NK-92 treated with Interleukin-12 subunit alpha and Interleukin-12 subunit beta, amount 100 ng/mL, for 24 hours (cell line): Measurements from ENCODE around the gene SZT2.
"Not testable (repeated sequence)": the region's sequence is repeated elsewhere in the genome, so short reads cannot be mapped to it uniquely, and the experiment has no call there.

Experiments
- DNase-seq: peaks from one replicate; lab custom pipeline; 2025; lab: John Stamatoyannopoulos, UW

SZT2 gene

GRCh38 chr1:43454270-43455011 lies 64.7 kb downstream of the SZT2 start:
- no peak for DNase-seq

- DNase-seq = no peak
These were observed 65.7 kb downstream of the SZT2 start for GRCh38 chr1:43455213-43455889.

GRCh38 chr1:43458379-43458778 lies 68.7 kb downstream of the SZT2 start:
- DNase-seq = not testable (repeated sequence)

DNA sequence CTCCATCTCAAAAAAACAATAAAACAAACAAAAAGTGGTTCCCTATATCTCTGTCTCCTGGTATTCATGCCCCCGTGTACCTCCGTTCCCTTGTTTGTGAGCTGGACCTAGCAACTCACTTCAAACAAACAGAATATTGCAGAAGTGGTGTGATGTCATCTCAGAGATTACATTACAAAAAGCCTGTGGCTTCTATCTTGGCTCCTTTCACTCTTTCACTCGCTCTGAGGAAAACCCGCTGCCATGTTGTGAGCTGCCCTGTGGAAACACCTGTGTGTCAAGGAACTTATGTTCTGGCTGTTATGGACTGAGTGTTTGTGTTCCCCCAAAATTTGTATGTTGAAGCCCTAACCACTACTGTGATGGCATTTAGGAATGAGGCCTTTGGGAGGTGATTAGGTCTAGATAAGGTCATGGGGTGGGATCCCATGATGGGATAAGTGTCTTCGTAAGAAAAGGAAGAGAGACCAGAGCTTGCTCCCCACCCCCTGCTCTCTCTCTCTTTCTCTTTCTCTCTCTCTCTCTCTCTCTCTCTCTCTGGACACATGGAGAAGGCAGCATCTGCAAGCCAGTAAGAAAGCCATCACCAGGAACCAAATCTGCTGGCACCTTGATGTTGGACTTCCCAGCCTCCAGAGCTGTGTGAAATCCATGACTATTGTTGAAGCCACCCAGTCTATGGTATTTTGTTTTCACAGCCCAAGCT lies 71.4 kb downstream of the SZT2 start:
- no peak for DNase-seq

- no peak for DNase-seq
These were observed 73.8 kb downstream of the SZT2 start for GRCh38 chr1:43463479-43463878.

GRCh38 chr1:43464681-43465504 lies 75.2 kb downstream of the SZT2 start:
- no peak for DNase-seq

DNA sequence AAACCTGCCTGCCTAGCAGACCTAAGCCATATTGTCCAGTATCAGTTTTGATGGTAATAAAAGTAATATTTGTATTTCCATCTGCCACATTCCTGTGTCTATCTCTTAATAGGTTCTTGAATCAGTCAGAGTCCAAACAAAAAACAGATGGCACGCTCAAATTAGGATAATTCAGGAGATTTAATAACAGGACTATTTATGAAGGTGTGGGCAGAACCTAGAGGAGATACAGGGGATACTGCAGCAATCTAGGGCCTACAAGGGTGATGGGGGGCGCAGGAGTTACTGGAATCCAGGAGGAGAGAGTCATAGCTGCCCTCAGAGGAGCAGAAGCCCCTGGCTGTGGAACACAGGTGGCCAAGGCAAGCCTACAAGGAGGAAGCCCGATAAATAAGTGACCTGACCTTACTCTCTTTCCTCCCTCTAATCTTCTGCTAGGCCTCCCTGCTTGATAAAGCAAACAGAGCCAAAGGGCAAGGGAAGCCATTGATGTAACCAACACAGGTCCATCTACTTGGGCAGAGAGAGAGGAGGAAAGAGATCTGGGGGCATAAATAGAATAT lies 75.9 kb downstream of the SZT2 start:
- no peak for DNase-seq

DNA sequence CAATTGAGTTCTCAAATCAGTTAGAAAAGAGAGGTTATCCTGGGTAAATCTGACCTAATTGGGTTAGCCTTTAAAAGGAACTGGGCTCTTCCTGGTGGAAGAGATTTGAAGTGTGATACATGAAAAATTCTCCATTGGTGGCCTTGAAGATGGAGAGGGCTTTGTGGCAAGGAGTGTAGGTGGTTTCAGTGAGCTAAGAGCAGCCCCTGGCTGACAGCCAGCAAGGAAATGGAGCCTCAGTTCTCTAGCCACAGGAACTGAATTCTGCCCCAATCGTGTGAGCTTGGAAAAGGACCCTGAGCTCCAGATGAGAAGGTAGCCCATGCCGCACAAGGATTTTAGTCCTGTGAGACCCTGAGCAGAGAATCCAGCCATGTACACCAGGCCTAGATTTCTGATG lies 76.7 kb downstream of the SZT2 start:
- no peak for DNase-seq

DNA sequence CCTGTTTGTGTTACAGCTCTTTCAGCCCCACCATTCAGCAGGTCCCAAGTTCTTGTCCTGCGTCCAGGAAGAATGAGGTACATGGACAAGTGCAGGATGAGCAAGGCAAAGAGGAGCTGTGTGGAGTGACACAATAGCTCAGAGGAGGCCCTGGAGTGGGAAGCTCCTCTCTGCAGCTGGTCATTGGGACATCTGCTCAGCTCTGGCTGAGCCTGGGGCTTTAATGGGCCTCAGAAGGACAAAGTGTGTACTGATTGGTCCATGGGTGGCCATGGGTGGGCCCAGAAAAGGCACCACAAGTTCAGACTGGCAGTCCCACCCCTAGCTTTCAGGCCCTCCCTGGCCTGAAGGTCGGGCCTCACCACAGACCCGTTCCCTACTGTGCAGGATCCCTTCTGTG lies 78.7 kb downstream of the SZT2 start:
- no peak for DNase-seq

DNA sequence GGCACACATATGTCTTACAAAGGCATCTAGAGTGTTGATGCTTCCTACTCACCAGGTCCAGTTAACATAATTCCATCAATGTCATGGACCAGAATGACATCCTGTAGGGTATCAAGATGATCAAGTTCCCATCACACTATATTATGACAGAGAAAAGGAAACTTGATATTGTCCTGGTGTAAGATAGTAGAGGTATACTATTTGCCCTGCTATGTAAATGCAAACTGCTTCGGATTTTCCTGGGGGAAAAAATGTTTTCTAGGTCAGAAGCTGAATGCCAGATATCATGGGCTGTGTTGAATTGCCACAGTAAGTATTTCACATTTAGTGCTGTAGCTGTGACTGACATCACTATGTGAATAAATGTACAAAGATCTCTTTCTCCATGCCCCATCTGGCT lies 80.2 kb downstream of the SZT2 start:
- no peak for DNase-seq

GRCh38 chr1:43472087-43472462 lies 82.4 kb downstream of the SZT2 start:
- no peak for DNase-seq

DNA sequence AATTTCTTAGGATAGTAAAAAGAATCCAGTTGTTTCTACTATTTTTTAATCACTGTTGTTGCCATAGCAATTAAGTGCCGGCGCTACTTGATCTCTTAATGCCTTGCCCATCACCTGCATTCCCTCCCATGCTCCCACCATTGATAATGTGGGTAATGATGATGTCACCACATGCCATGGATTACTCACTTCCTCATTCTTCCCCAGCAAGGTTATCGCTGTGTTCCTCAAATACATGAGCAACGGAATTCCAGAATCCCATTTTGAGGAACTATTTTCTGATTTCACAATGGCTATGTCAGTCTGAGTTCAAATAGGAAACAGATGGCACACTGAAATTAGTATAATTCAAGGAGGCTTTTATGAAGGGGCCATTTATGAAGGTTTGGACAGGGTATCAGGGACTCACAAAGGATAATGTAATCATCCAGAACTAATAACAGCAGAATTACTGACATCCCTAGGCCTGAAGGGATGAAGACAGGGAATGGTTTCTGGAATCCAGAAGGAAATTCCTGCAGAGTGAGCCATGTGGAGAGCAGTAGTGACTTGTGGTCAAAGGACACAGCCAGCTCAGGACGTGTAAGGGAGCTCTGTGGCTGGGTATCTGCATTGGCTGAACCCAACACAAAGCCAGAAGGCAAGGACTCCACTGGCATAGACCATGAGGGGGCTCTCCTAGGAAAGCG lies 82.9 kb downstream of the SZT2 start:
- DNase-seq = not testable (repeated sequence)

DNA sequence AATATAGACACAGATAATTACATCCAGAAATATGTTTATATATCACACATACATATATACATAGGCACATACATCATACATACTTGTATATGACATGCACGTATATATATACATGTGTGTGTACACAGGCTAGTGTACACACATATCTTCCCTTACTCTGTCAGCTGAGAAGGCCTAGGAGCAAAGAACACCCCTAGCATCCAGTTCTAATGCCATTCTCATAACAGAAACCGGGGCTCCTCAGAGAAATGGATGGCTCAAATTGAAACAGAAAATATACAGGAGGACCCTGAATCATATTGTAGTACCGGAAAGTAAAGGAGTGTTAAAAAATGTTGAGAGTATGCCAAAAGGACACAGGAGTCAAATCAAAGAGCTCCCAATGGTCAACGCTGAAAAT lies 83.8 kb downstream of the SZT2 start:
- DNase-seq = no peak

DNA sequence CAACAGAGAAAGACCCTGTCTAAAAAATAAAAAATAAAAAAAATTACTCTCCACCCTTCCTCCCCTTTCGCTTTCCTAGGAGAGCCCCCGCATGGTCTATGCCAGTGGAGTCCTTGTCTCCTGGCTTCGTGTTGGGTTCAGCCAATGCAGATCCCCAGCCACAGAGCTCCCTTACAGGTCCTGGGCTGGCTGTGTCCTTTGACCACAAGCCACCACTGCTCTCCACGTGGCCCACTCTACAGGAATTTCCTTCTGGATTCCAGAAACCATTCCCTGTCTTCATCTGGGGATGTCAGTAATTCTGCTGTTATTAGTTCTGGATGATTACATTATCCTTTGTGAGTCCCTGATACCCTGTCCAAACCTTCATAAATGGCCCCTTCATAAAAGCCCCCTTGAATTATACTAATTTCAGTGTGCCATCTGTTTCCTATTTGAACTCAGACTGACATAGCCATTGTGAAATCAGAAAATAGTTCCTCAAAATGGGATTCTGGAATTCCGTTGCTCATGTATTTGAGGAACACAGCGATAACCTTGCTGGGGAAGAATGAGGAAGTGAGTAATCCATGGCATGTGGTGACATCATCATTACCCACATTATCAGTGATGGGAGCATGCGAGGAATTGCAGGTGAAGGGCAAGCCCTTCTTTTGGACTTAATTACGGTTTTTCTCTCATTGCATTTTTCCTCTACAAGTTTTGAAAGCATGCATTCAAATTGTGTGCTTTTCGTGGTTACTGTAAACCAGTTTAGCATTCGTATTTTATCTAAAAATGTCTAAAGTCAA lies 86.1 kb downstream of the SZT2 start:
- not testable (repeated sequence) for DNase-seq

DNA sequence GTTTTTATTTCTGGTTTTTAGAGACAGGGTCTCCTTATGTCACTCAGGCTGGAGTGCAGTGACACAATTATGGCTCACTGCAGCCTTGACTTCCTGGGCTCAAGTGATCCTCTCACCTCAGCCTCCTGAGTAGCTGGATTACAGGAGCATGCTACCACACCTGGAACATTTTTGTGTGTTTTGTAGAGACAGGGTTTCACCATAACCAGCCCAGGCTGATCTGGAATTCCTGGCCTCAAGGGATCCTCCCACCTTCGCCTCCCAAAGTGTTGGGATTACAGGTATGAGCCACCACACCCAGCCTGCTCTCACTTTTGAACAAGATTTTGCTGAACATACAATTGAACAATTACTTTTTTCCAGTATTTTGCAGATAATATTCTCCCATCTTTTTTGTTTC lies 88.0 kb downstream of the SZT2 start:
- no peak for DNase-seq

DNA sequence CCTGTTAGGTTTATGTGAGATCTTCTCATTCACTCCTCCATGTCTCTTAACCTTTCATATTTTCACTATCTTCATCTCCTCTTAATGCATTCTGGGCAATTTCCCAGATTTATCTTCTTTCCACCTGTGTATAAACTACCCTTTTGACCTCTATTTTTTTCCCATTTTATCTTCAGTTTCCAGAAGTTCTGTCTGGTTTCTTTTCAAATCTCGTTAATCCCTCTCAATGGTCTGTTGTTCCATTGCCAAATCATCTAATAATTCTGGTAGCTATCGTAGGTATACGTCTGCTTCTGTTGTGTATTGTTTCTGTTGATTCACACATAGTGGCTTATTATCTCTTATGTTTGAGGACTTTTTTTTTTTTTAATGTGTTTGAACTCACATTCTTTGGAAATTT lies 89.7 kb downstream of the SZT2 start:
- no peak for DNase-seq

DNA sequence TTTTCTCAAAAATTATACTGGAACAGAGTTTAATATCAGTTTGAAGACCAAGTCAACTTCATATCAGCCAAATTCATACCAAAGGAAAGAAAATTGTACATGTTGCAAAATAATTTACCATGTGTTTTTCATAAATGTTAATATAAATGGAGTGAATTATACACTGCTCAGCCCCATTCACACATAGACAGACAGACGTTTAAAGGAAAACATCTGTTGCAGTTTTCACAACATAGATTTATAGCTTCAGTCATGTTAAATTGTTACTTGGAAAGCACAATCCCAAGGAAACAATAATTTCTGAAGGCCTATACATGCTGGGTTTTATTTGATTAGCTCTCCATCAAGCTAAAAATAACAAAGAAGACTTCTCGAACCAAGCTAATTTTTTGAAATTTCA lies 91.8 kb downstream of the SZT2 start:
- no peak for DNase-seq

GRCh38 chr1:43482215-43482614 lies 92.5 kb downstream of the SZT2 start:
- no peak for DNase-seq

DNA sequence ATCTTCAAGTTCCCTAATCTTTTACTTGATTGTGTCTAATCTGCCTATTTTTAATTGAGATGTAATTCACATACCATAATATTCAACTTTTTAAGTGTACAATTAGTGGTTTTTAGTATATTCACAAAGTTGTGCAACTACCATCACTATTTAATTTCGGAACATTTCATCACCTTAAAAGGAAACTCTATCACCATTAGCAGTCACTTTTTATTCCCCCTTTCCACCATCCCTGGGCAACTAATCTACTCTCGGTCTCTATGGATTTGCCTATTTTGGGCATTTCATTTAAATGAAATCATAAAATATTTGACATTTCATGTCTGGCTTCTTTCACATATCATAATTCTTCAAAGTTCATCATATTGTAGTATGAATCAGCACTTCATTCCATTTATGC lies 94.7 kb downstream of the SZT2 start:
- no peak for DNase-seq

DNA sequence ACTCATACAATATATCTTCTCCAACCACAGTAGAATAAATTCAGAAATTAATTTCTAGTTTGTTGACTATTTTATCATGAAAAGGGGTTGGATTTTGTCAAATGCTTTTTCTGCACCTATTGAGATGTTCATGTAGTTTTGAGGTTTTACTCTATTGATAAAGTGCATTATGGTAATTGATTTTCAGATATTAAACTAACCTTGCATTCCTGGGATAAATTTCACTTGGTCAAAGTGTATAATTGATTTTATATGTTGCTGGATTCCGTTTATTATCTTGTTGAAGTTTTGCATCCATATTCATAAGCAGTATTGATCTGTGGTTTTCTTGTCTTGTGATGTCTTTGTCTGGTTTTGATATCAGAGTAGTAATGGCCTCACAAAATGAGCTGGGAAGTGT lies 98.5 kb downstream of the SZT2 start:
- DNase-seq = no peak

DNA sequence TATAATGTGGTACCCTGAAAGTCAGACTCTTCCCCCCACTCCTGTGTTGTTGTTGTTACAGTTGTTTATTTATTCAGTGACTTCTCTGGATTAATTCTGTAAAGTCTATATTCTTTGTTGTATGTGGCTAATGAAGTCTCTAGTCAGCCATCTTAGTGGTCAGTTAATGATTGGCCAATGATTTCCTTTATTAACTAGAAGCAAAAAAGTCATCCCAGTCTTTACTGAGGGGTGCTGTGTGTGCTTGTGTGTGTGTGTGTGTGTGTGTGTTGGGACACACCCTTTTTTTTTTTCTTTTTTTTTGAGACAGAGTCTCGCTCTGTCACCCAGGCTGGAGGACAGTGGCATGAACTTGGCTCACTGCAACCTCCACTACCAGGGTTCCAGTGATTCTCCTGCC lies 101.4 kb downstream of the SZT2 start:
- no peak for DNase-seq
